Measurements from ENCODE around the gene POLR1A.

DNA sequence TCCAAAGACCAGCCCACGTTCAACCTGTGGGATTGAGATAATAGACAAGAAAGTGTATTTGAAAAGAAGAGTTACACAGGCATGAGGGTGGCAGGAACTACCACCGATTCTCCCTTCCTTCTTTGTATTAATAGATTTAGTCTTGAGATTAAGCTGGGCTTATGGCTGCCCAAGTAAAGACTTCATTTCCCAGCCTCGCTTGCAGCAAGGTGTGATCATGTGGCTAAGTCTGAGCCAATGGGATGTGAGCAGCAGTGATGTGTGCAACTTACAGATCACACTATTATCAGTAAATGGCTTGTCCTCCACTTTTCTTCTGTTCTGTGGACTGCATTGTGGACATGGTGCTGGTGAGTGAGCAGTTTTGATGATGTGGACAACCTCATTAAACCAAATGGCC lies 101.7 kb downstream of the POLR1A start:
- TF ChIP-seq, protein P1, sequence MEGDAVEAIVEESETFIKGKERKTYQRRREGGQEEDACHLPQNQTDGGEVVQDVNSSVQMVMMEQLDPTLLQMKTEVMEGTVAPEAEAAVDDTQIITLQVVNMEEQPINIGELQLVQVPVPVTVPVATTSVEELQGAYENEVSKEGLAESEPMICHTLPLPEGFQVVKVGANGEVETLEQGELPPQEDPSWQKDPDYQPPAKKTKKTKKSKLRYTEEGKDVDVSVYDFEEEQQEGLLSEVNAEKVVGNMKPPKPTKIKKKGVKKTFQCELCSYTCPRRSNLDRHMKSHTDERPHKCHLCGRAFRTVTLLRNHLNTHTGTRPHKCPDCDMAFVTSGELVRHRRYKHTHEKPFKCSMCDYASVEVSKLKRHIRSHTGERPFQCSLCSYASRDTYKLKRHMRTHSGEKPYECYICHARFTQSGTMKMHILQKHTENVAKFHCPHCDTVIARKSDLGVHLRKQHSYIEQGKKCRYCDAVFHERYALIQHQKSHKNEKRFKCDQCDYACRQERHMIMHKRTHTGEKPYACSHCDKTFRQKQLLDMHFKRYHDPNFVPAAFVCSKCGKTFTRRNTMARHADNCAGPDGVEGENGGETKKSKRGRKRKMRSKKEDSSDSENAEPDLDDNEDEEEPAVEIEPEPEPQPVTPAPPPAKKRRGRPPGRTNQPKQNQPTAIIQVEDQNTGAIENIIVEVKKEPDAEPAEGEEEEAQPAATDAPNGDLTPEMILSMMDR (conservative IDR thresholded peaks at IDR 0.05; ENCODE audit: low read length) = no peak
- no peak for TF ChIP-seq EZH2phosphoT487 (IDR thresholded peaks at IDR 0.05; ENCODE audit: borderline replicate concordance)

All from Loucy (cell line).